MM.1S (cell line): ENCODE data around the gene ZNF622.

Source experiments
- DNase-seq: peaks from one replicate; pipeline ENCODE4 v3.0.0-alpha.2; 2015
- H2AFZ ChIP-seq: fragments of 300-600 bp; sonication (generic); 2 replicates; pipeline ENCODE4 v1.6.0; 2016; ENCODE audit warnings: antibody characterized with exemption, low read length
- H3F3A ChIP-seq: fragments of 300-600 bp; sonication (generic); 2 replicates; pipeline ENCODE4 v1.6.1; 2016; ENCODE audit warnings: mild to moderate bottlenecking, antibody characterized with exemption, low read length, moderate library complexity, mixed read lengths; ENCODE audit not compliant: insufficient read depth
- H3K27ac ChIP-seq: fragments of 300-600 bp; sonication (generic); 2 replicates; pipeline ENCODE4 v1.5.1; 2016; ENCODE audit warnings: mild to moderate bottlenecking, low read length
- H3K27me3 ChIP-seq: fragments of 300-600 bp; sonication (generic); replicated peaks from 2 replicates; pipeline ENCODE4 v1.6.0; 2016; ENCODE audit warnings: low read length; ENCODE audit not compliant: insufficient read depth
- H3K36me3 ChIP-seq: fragments of 300-600 bp; sonication (generic); replicated peaks from 2 replicates; pipeline ENCODE4 v1.6.1; 2016; ENCODE audit warnings: mild to moderate bottlenecking, low read length, mixed read lengths; ENCODE audit not compliant: insufficient read depth
- H3K4me1 ChIP-seq: fragments of 300-600 bp; sonication (generic); 2 replicates; pipeline ENCODE4 v1.6.1; 2016; ENCODE audit warnings: low read length, mixed read lengths
- H3K4me2 ChIP-seq: fragments of 300-600 bp; sonication (generic); 2 replicates; pipeline ENCODE4 v1.6.0; 2016; ENCODE audit warnings: low read depth, low read length
- H3K4me3 ChIP-seq: fragments of 300-600 bp; sonication (generic); 2 replicates; pipeline ENCODE4 v1.5.1; 2016; ENCODE audit warnings: low read length, mixed read lengths
- H3K79me2 ChIP-seq: fragments of 300-600 bp; sonication (generic); 2 replicates; pipeline ENCODE4 v1.6.1; 2016; ENCODE audit warnings: mixed run types, low read length, mixed read lengths
- H3K9ac ChIP-seq: fragments of 300-600 bp; sonication (generic); 2 replicates; pipeline ENCODE4 v1.6.1; 2016; ENCODE audit warnings: low read length, mixed read lengths
- H3K9me2 ChIP-seq: fragments of 300-600 bp; sonication (generic); replicated peaks from 2 replicates; pipeline ENCODE4 v1.6.1; 2016; ENCODE audit warnings: mild to moderate bottlenecking, low read length, mixed read lengths; ENCODE audit not compliant: insufficient read depth
- H3K9me3 ChIP-seq: fragments of 300-600 bp; sonication (generic); replicated peaks from 2 replicates; pipeline ENCODE4 v1.6.1; 2016; ENCODE audit warnings: mild to moderate bottlenecking, low read length, mixed read lengths; ENCODE audit not compliant: insufficient read depth
- H4K20me1 ChIP-seq: fragments of 300-600 bp; sonication (generic); 2 replicates; pipeline ENCODE4 v1.6.1; 2016; ENCODE audit warnings: mild to moderate bottlenecking, low read length, moderate library complexity, mixed read lengths; ENCODE audit not compliant: insufficient read depth
- CTCF ChIP-seq: fragments of 300-600 bp; sonication (generic); IDR thresholded peaks from 2 replicates; pipeline ENCODE4 v1.5.1; 2016; ENCODE audit warnings: antibody characterized with exemption, low read length, mixed read lengths
- EZH2 ChIP-seq: fragments of 300-600 bp; sonication (generic); optimal IDR thresholded peaks from 2 replicates; pipeline ENCODE3; 2017; ENCODE audit warnings: low read depth, mild to moderate bottlenecking, antibody characterized with exemption, low read length, mixed read lengths
- EZH2phosphoT487 ChIP-seq: fragments of 300-600 bp; sonication (generic); IDR thresholded peaks from 2 replicates; pipeline ENCODE4 v1.6.1; 2018; ENCODE audit warnings: antibody characterized with exemption, low read length

Gene ZNF622

GRCh38 chr5:16414861-16415260, 50.7 kb downstream of the ZNF622 start:
- H3K9ac ChIP-seq: no peak overlapping the region
- H3K4me1 ChIP-seq: no peaks in the 10 kb centered on the region
- H3K9me2 ChIP-seq: no peaks in the 10 kb centered on the region
- H3K36me3 ChIP-seq: no peaks in the 10 kb centered on the region
- no peaks in the 10 kb centered on the region for H3K9me3 ChIP-seq
- H3K27me3 ChIP-seq: no peaks in the 10 kb centered on the region
- H4K20me1 ChIP-seq: no peaks in the 10 kb centered on the region
- no peaks in the 10 kb centered on the region for H3F3A ChIP-seq
- no peak overlapping the region for H3K27ac ChIP-seq
- DNase-seq: no peak
- H3K4me2 ChIP-seq: no peak overlapping the region
- no peak overlapping the region for H3K4me3 ChIP-seq
- TF ChIP-seq EZH2phosphoT487: no peak
- no peak for TF ChIP-seq CTCF
- no peak for TF ChIP-seq EZH2
- H2AFZ ChIP-seq: no peak overlapping the region
- no peaks in the 10 kb centered on the region for H3K79me2 ChIP-seq

- H3K27ac ChIP-seq: no peak overlapping the region
- TF ChIP-seq CTCF: no peak
- no peak for TF ChIP-seq EZH2
- no peak for TF ChIP-seq EZH2phosphoT487
- H3K4me2 ChIP-seq: no peak overlapping the region
- H3F3A ChIP-seq: no peaks in the 10 kb centered on the region
- no peaks in the 10 kb centered on the region for H3K4me1 ChIP-seq
- H3K4me3 ChIP-seq: no peak overlapping the region
- no peaks in the 10 kb centered on the region for H4K20me1 ChIP-seq
- no peaks in the 10 kb centered on the region for H3K27me3 ChIP-seq
- H3K36me3 ChIP-seq: no peaks in the 10 kb centered on the region
- no peaks in the 10 kb centered on the region for H3K9me2 ChIP-seq
- no peaks in the 10 kb centered on the region for H3K9me3 ChIP-seq
- no peak for DNase-seq
- H2AFZ ChIP-seq: no peak overlapping the region
- H3K9ac ChIP-seq: no peak overlapping the region
- no peaks in the 10 kb centered on the region for H3K79me2 ChIP-seq
Measured at GRCh38 chr5:16413166-16413860, 52.3 kb downstream of the ZNF622 start.

GRCh38 chr5:16412556-16412955, 53.0 kb downstream of the ZNF622 start:
- Histone ChIP-seq H3K4me2 (no peak overlapping the region), H3K79me2 (no peaks in the 10 kb centered on the region), H3F3A (no peaks in the 10 kb centered on the region), H4K20me1 (no peaks in the 10 kb centered on the region), H3K27ac (no peak overlapping the region), H3K9me3 (no peaks in the 10 kb centered on the region), H3K36me3 (no peaks in the 10 kb centered on the region), H3K9me2 (no peaks in the 10 kb centered on the region), H3K4me3 (no peak overlapping the region), H2AFZ (no peak overlapping the region), H3K4me1 (no peaks in the 10 kb centered on the region), H3K9ac (no peak overlapping the region), H3K27me3 (no peaks in the 10 kb centered on the region)
- DNase-seq: no peak
- no peak for TF ChIP-seq CTCF
- TF ChIP-seq EZH2phosphoT487: no peak
- no peak for TF ChIP-seq EZH2
